LoVo (cell line): ENCODE results near the gene QRICH2.
"Not testable (repeated sequence)": the region's sequence is repeated elsewhere in the genome, so short reads cannot be mapped to it uniquely, and the experiment has no call there.

Experiments
- DNase-seq: peaks from one replicate; pipeline ENCODE4 v3.0.0-alpha.2; 2016; ENCODE audit warnings: low spot score

Gene QRICH2

GRCh38 chr17:76307966-76308338, at the start of gene QRICH2:
TSS of gene QRICH2 (minus strand) at chr17:76308276. CDS start at chr17:76307998, 278 bp downstream.
- DNase-seq: no peak

GRCh38 chr17:76357597-76358158, 49.6 kb upstream of the QRICH2 start:
- DNase-seq: no peak

- no peak for DNase-seq
These were observed 48.9 kb upstream of the QRICH2 start for GRCh38 chr17:76356803-76357456.

- no peak for DNase-seq
These were observed 46.8 kb upstream of the QRICH2 start for GRCh38 chr17:76354747-76355310.

GRCh38 chr17:76354317-76354729, 46.2 kb upstream of the QRICH2 start:
- no peak for DNase-seq

GRCh38 chr17:76353599-76354316, 45.7 kb upstream of the QRICH2 start, which contains the start of gene PRPSAP1:
TSS of gene PRPSAP1 (minus strand) at chr17:76353916. CDS start at chr17:76353703, 213 bp downstream.
- DNase-seq: peak; percentile 93

- DNase-seq: no peak
These were observed 45.0 kb upstream of the QRICH2 start for GRCh38 chr17:76353004-76353598.

- no peak for DNase-seq
These were observed 43.5 kb upstream of the QRICH2 start for GRCh38 chr17:76351526-76352071.

- DNase-seq: no peak
These were observed 42.4 kb upstream of the QRICH2 start for GRCh38 chr17:76350463-76350862.

- not testable (repeated sequence) for DNase-seq
These were observed 38.9 kb upstream of the QRICH2 start for GRCh38 chr17:76346936-76347335.

GRCh38 chr17:76345377-76345974, 37.4 kb upstream of the QRICH2 start:
- no peak for DNase-seq

- DNase-seq: no peak
These were observed 35.0 kb upstream of the QRICH2 start for GRCh38 chr17:76343106-76343505.

- DNase-seq: no peak
These were observed 33.2 kb upstream of the QRICH2 start for GRCh38 chr17:76341301-76341700.

- DNase-seq: no peak
These were observed 29.3 kb upstream of the QRICH2 start for GRCh38 chr17:76337413-76337777.

- DNase-seq: no peak
These were observed 28.8 kb upstream of the QRICH2 start for GRCh38 chr17:76336756-76337412.

GRCh38 chr17:76335716-76336381, 27.8 kb upstream of the QRICH2 start:
- DNase-seq: no peak

- no peak for DNase-seq
These were observed 25.8 kb upstream of the QRICH2 start for GRCh38 chr17:76333673-76334505.

- DNase-seq: peak; percentile 54
These were observed 23.0 kb upstream of the QRICH2 start for GRCh38 chr17:76331083-76331482.

- no peak for DNase-seq
These were observed 21.6 kb upstream of the QRICH2 start for GRCh38 chr17:76329664-76330063.

- DNase-seq: no peak
These were observed 19.6 kb upstream of the QRICH2 start for GRCh38 chr17:76327696-76328095.
